HCEC 1CT (cell line): ENCODE results near the gene EDRF1.

Experiments used
- DNase-seq: peaks from one replicate; pipeline ENCODE4 v3.0.0-alpha.2; 2017

EDRF1 gene

GRCh38 chr10:125768219-125768855 lies 48.8 kb downstream of the EDRF1 start:
- DNase-seq, result no peak

GRCh38 chr10:125769175-125769574 lies 49.7 kb downstream of the EDRF1 start:
- no peak for DNase-seq

- DNase-seq, result no peak
Observed at GRCh38 chr10:125770844-125771243, 51.3 kb downstream of the EDRF1 start.

- no peak for DNase-seq
Observed at GRCh38 chr10:125772112-125772863, 52.8 kb downstream of the EDRF1 start.

GRCh38 chr10:125772864-125773180 lies 53.3 kb downstream of the EDRF1 start:
- no peak for DNase-seq

- no peak for DNase-seq
Observed at GRCh38 chr10:125773687-125774543, 54.4 kb downstream of the EDRF1 start.

- no peak for DNase-seq
Observed at GRCh38 chr10:125774581-125775191, 55.2 kb downstream of the EDRF1 start.

- no peak for DNase-seq
Observed at GRCh38 chr10:125775491-125776106, 56.1 kb downstream of the EDRF1 start, which contains the start of gene MMP21. Gene MMP21, minus strand, starts transcription at chr10:125775821. Its CDS starts 0 bp downstream, at chr10:125775821.

GRCh38 chr10:125777806-125778205 lies 58.3 kb downstream of the EDRF1 start:
- DNase-seq, result no peak

- no peak for DNase-seq
Observed at GRCh38 chr10:125778556-125778955, 59.0 kb downstream of the EDRF1 start.

- no peak for DNase-seq
Observed at GRCh38 chr10:125779403-125780327, 60.2 kb downstream of the EDRF1 start.

- no peak for DNase-seq
Observed at GRCh38 chr10:125781374-125781773, 61.9 kb downstream of the EDRF1 start.

- no peak for DNase-seq
Observed at GRCh38 chr10:125782054-125782453, 62.5 kb downstream of the EDRF1 start.

GRCh38 chr10:125782616-125783015 lies 63.1 kb downstream of the EDRF1 start:
- no peak for DNase-seq

GRCh38 chr10:125783408-125783807 lies 63.9 kb downstream of the EDRF1 start:
- no peak for DNase-seq

- no peak for DNase-seq
Observed at GRCh38 chr10:125783957-125784356, 64.4 kb downstream of the EDRF1 start.

GRCh38 chr10:125785791-125786190 lies 66.3 kb downstream of the EDRF1 start:
- DNase-seq, result no peak

GRCh38 chr10:125788156-125789034 lies 68.9 kb downstream of the EDRF1 start:
- DNase-seq, result no peak

GRCh38 chr10:125792342-125793300 lies 73.1 kb downstream of the EDRF1 start:
- DNase-seq, result no peak
